Thoracic aorta (tissue), 2 donors: ENCODE measurements around the gene RCAN3. TPM values are rescaled to one million over a fixed set of nuclear protein-coding genes. Genes with fewer than 3 reads are reported as not detected.

Source experiments
- ATAC-seq: fragments of 150-250 bp; one replicate; pipeline ENCODE4 v1.8.0; 2017; ENCODE audit warnings: low read depth; ENCODE audit not compliant: insufficient number of reproducible peaks, low FRiP score
- DNase-seq: peaks from one replicate; pipeline ENCODE4 v3.0.0-alpha.2; 2020; ENCODE audit warnings: low spot score
- H3K27ac ChIP-seq, 2 donors: fragments of 200-600 bp; sonication (generic); 1 replicate in 1 of 2; 2 replicates in 1 of 2; pipeline ENCODE4 v1.5.1; 2016; ENCODE audit warnings: mild to moderate bottlenecking in 2 of 2, moderate library complexity in 2 of 2
- H3K27me3 ChIP-seq: fragments of 200-600 bp; sonication (generic); replicated peaks from 2 replicates; pipeline ENCODE4 v1.6.0; 2016; ENCODE audit warnings: mild to moderate bottlenecking; ENCODE audit not compliant: insufficient read depth
- H3K36me3 ChIP-seq: fragments of 200-600 bp; sonication (generic); one replicate; pipeline ENCODE4 v1.5.1; 2016
- H3K4me1 ChIP-seq, 2 donors: fragments of 200-600 bp; sonication (generic); 1 replicate in 1 of 2; 2 replicates in 1 of 2; pipeline versions ENCODE4 v1.5.1 to v1.6.0; 2016; ENCODE audit warnings: low read depth in 2 of 2, mild to moderate bottlenecking in 1 of 2; ENCODE audit not compliant: control insufficient read depth in 1 of 2
- H3K4me3 ChIP-seq: fragments of 200-600 bp; sonication (generic); 2 replicates; pipeline ENCODE4 v1.5.1; 2016; ENCODE audit warnings: mild to moderate bottlenecking
- H3K9me3 ChIP-seq: fragments of 200-600 bp; sonication (generic); 2 replicates; pipeline ENCODE4 v1.5.1; 2016
- CTCF ChIP-seq: fragments of 200-600 bp; sonication (generic); IDR thresholded peaks from one replicate; pipeline ENCODE4 v1.5.1; 2019; ENCODE audit warnings: antibody characterized with exemption
- total RNA-seq, 2 donors: library from RNA; depleted of rRNA; stranded (reverse); fragments of >200 nt; gene quantifications; one replicate each; pipeline versions ENCODE4 v1.1.0 to v1.2.3, GENCODE V29; 2016

The RCAN3 gene
- total RNA-seq, 2 donors from 2014 or later, result 2.6 to 7.3 TPM

- Histone ChIP-seq H3K4me3 (no peak overlapping the region), H3K36me3 (no peaks in the 10 kb centered on the region), H3K27ac (no peak overlapping the region), H3K27me3 (no peaks in the 10 kb centered on the region), H3K4me1 (peaks cover 5 to 7% of the 10 kb centered on the region in 2 donors), H3K9me3 (no peaks in the 10 kb centered on the region)
- ATAC-seq (no peak), DNase-seq (no peak)
- no peak for TF ChIP-seq CTCF
Observed at GRCh38 chr1:24500448-24501048, 2.1 kb upstream of the RCAN3 start.

- peaks cover 5 to 7% of the 10 kb centered on the region in 2 donors for H3K4me1 ChIP-seq
- no peak for ATAC-seq
- H3K27ac ChIP-seq, result peak overlapping the region in 1 of 2 donors; percentile 3
- no peaks in the 10 kb centered on the region for H3K27me3 ChIP-seq
- H3K36me3 ChIP-seq, result no peaks in the 10 kb centered on the region
- TF ChIP-seq CTCF, result no peak
- H3K4me3 ChIP-seq, result peak overlapping the region; percentile 67
- no peak for DNase-seq
- no peaks in the 10 kb centered on the region for H3K9me3 ChIP-seq
Observed at GRCh38 chr1:24501371-24502064, 1.1 kb upstream of the RCAN3 start.

GRCh38 chr1:24502065-24502708 is 449 bp upstream of the RCAN3 start:
- TF ChIP-seq CTCF, result no peak
- Histone ChIP-seq H3K4me3 (peak overlapping the region; percentile 67), H3K36me3 (no peaks in the 10 kb centered on the region), H3K27ac (peak overlapping the region in 1 of 2 donors; percentile 3), H3K9me3 (no peaks in the 10 kb centered on the region), H3K4me1 (peaks cover 5 to 7% of the 10 kb centered on the region in 2 donors), H3K27me3 (no peaks in the 10 kb centered on the region)
- no peak for ATAC-seq
- DNase-seq, result peak; percentile 6

GRCh38 chr1:24503059-24503751 is 569 bp downstream of the RCAN3 start:
- H3K27ac ChIP-seq, result no peak overlapping the region
- no peaks in the 10 kb centered on the region for H3K9me3 ChIP-seq
- TF ChIP-seq CTCF, result no peak
- peaks cover 5 to 7% of the 10 kb centered on the region in 2 donors for H3K4me1 ChIP-seq
- ATAC-seq (no peak), DNase-seq (no peak)
- H3K36me3 ChIP-seq, result no peaks in the 10 kb centered on the region
- H3K4me3 ChIP-seq, result peak overlapping the region; percentile 67
- no peaks in the 10 kb centered on the region for H3K27me3 ChIP-seq
